ENCODE data around the gene DNAH3. TPM values are rescaled to one million over a fixed set of nuclear protein-coding genes. Genes with fewer than 3 reads are reported as not detected.

The DNAH3 gene
- total and polyA plus RNA-seq, 2 of the 8 experiments (the other 6 are each of a cell fraction or from before 2014, with no cell fraction given) = 0.57 to 0.71 TPM

- TF ChIP-seq CHD7 (IDR thresholded peaks at IDR 0.05; ENCODE audit: insufficient replicate concordance, low read length) (no peak), CBX8 (IDR thresholded peaks at IDR 0.05; ENCODE audit: borderline replicate concordance, low read depth, low read length) (no peak), BCL11A (IDR thresholded peaks at IDR 0.05; ENCODE audit: low read depth in 2 of 2, low read length in 2 of 2) (no peak), CBX5 (IDR thresholded peaks at IDR 0.05; ENCODE audit: low read depth, low read length) (no peak), POU5F1 (IDR thresholded peaks at IDR 0.05; ENCODE audit: low read depth, low read length) (no peak), RBBP5 (IDR thresholded peaks at IDR 0.05; ENCODE audit: borderline replicate concordance, low read depth, low read length) (no peak), GTF2F1 (IDR thresholded peaks at IDR 0.05; ENCODE audit: borderline replicate concordance, low read depth, low read length) (no peak)
These were observed 230.6 kb downstream of the DNAH3 start (continued) for GRCh38 chr16:20920091-20920490.

Measured in H1 (cell line).